Hepatocyte (in vitro differentiated cells): ENCODE measurements around the gene OR10G3. TPM values are rescaled to one million over a fixed set of nuclear protein-coding genes. Genes with fewer than 3 reads are reported as not detected.

ENCODE experiments used
- DNase-seq: peaks from one replicate; pipeline ENCODE4 v3.0.0-alpha.2; 2016; ENCODE audit warnings: low spot score
- H2AFZ ChIP-seq: fragments of 200-600 bp; sonication (generic); 2 replicates; pipeline ENCODE4 v1.6.0; 2016; ENCODE audit warnings: antibody characterized with exemption, mild to moderate bottlenecking
- H3K27ac ChIP-seq: fragments of 200-600 bp; sonication (generic); 2 replicates; pipeline ENCODE4 v1.5.1; 2016; ENCODE audit warnings: mild to moderate bottlenecking
- H3K27me3 ChIP-seq: fragments of 200-600 bp; sonication (generic); 2 replicates; pipeline ENCODE4 v1.6.1; 2016
- H3K36me3 ChIP-seq: fragments of 200-600 bp; sonication (generic); replicated peaks from 2 replicates; pipeline ENCODE4 v1.5.1; 2016; ENCODE audit warnings: low read depth; ENCODE audit not compliant: insufficient read depth
- H3K4me1 ChIP-seq: fragments of 200-600 bp; sonication (generic); 2 replicates; pipeline ENCODE4 v1.5.1; 2016; ENCODE audit warnings: mild to moderate bottlenecking, moderate library complexity; ENCODE audit not compliant: insufficient read depth
- H3K4me2 ChIP-seq: fragments of 200-600 bp; sonication (generic); 2 replicates; pipeline ENCODE4 v1.6.0; 2016
- H3K4me3 ChIP-seq: fragments of 200-600 bp; sonication (generic); 2 replicates; pipeline ENCODE4 v1.5.1; 2016; ENCODE audit warnings: mild to moderate bottlenecking
- H3K79me2 ChIP-seq: fragments of 200-600 bp; sonication (generic); 2 replicates; pipeline ENCODE4 v1.6.0; 2017; ENCODE audit warnings: mild to moderate bottlenecking
- H3K9me2 ChIP-seq: fragments of 200-600 bp; sonication (generic); replicated peaks from 2 replicates; pipeline ENCODE4 v1.6.0; 2017; ENCODE audit warnings: mild to moderate bottlenecking; ENCODE audit not compliant: insufficient read depth
- H3K9me3 ChIP-seq: fragments of 200-600 bp; sonication (generic); 2 replicates; pipeline ENCODE4 v1.5.1; 2016; ENCODE audit warnings: low read depth, mild to moderate bottlenecking
- H4K20me1 ChIP-seq: fragments of 200-600 bp; sonication (generic); 2 replicates; pipeline ENCODE4 v1.6.0; 2016; ENCODE audit warnings: mild to moderate bottlenecking; ENCODE audit not compliant: insufficient read depth, poor library complexity, severe bottlenecking
- EZH2 ChIP-seq: fragments of 200-600 bp; sonication (generic); IDR thresholded peaks from 2 replicates; pipeline ENCODE4 v1.6.1; 2016; ENCODE audit warnings: antibody characterized with exemption, mild to moderate bottlenecking, borderline replicate concordance
- EZH2phosphoT487 ChIP-seq: fragments of 200-600 bp; sonication (generic); IDR thresholded peaks from one replicate; pipeline ENCODE4 v1.6.1; 2018; ENCODE audit warnings: antibody characterized with exemption, mild to moderate bottlenecking, low read depth, moderate library complexity; ENCODE audit not compliant: unreplicated experiment, severe bottlenecking
- WGBS: methylation state at CpG from one replicate; pipeline ENCODE4 v1.1.6; 2016; ENCODE audit warnings: low lambda C conversion rate; ENCODE audit errors: missing lambda C conversion rate; 5-methylcytosine and 5-hydroxymethylcytosine counted together
- polyA plus RNA-seq: library from polyadenylated mRNA; unstranded; fragments of >200 nt; fragmentation: Nextera tagmentation; extraction: Ambion mirVana; gene quantifications from 2 replicates; pipeline ENCODE4 v1.2.1, GENCODE V29; 2016
- total RNA-seq: library from RNA; depleted of rRNA; stranded (reverse); fragments of >200 nt; gene quantifications from 2 replicates; pipeline ENCODE4 v1.2.3, GENCODE V29; 2014
- TF ChIP-seq, protein P1 (sequence below): fragments of 200-600 bp; sonication (generic); IDR thresholded peaks from 2 replicates; pipeline ENCODE4 v1.5.1; 2016; ENCODE audit warnings: antibody characterized with exemption, mild to moderate bottlenecking; ENCODE audit not compliant: poor library complexity

The OR10G3 gene
- total and polyA plus RNA-seq, 2 experiments from 2014 or later: not detected

DNA sequence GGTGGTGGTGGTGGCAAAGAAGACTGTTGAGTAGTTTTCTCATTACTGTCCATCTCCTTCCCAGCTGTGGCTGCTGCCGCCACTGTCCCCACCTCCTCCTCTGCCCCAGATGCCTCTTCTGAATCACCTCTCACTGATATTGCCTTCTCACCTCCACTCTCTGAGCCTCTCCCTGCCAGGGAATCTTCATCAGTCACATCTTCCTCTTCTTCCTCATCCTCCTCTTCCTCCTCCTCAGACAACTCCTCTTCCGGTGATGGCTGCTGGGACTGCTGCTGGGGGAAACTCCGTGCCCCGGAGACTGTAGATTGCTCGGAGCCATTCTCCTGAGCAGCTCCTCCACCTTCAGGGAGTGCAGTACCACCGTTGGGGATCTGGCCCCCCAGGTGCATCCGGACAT lies 56.7 kb downstream of the OR10G3 start:
- no peak overlapping the region for H3K4me2 ChIP-seq
- no peaks in the 10 kb centered on the region for H3K9me2 ChIP-seq
- H3K9me3 ChIP-seq: no peaks in the 10 kb centered on the region
- no peak overlapping the region for H2AFZ ChIP-seq
- no peak for DNase-seq
- H3K27me3 ChIP-seq: no peaks in the 10 kb centered on the region
- no peaks in the 10 kb centered on the region for H4K20me1 ChIP-seq
- H3K79me2 ChIP-seq: peaks cover 5% of the 10 kb centered on the region
- no peak overlapping the region for H3K27ac ChIP-seq
- TF ChIP-seq EZH2phosphoT487: no peak
- 89% methylated on average over 7 of the region's 7 CpGs for WGBS
- peaks cover 7% of the 10 kb centered on the region for H3K4me1 ChIP-seq
- H3K4me3 ChIP-seq: no peak overlapping the region
- H3K36me3 ChIP-seq: no peaks in the 10 kb centered on the region

DNA sequence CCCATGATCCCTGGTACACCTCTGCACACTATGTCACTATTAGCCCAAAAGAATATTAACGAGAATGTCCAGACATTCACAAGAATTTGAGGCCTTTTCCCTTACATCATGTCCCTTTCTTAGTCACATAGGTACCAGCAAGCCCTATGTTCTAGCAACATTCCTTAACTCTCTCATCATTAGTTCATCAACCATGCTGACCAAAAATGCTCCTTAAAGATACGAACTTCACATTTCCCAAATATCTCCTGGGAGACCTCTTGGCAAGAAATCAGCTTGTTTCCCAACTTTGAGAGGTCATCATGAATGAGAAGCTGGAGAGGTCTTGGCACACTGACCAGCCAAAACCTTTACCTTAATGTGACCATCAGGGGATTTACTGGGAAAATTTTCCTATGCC lies 58.4 kb downstream of the OR10G3 start:
- Histone ChIP-seq H4K20me1 (no peaks in the 10 kb centered on the region), H3K79me2 (peaks cover 5% of the 10 kb centered on the region), H3K4me2 (no peak overlapping the region), H3K36me3 (no peaks in the 10 kb centered on the region), H3K27me3 (no peaks in the 10 kb centered on the region), H3K4me1 (peaks cover under 1% of the 10 kb centered on the region), H2AFZ (no peak overlapping the region), H3K27ac (no peak overlapping the region), H3K9me2 (no peaks in the 10 kb centered on the region), H3K4me3 (no peak overlapping the region), H3K9me3 (no peaks in the 10 kb centered on the region)
- 96% methylated on average over 2 of the region's 2 CpGs for WGBS
- TF ChIP-seq EZH2phosphoT487 (no peak), EZH2 (no peak)
- TF ChIP-seq, protein P1, sequence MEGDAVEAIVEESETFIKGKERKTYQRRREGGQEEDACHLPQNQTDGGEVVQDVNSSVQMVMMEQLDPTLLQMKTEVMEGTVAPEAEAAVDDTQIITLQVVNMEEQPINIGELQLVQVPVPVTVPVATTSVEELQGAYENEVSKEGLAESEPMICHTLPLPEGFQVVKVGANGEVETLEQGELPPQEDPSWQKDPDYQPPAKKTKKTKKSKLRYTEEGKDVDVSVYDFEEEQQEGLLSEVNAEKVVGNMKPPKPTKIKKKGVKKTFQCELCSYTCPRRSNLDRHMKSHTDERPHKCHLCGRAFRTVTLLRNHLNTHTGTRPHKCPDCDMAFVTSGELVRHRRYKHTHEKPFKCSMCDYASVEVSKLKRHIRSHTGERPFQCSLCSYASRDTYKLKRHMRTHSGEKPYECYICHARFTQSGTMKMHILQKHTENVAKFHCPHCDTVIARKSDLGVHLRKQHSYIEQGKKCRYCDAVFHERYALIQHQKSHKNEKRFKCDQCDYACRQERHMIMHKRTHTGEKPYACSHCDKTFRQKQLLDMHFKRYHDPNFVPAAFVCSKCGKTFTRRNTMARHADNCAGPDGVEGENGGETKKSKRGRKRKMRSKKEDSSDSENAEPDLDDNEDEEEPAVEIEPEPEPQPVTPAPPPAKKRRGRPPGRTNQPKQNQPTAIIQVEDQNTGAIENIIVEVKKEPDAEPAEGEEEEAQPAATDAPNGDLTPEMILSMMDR: no peak
- no peak for DNase-seq

GRCh38 chr14:21520767-21521166 lies 59.1 kb downstream of the OR10G3 start:
- H3K4me3 ChIP-seq: no peak overlapping the region
- TF ChIP-seq EZH2 (no peak), EZH2phosphoT487 (no peak)
- TF ChIP-seq, protein P1: no peak
- no peak for DNase-seq
- WGBS: 81% methylated on average over 1 of the region's 1 CpG
- no peaks in the 10 kb centered on the region for H3K9me3 ChIP-seq
- no peak overlapping the region for H3K27ac ChIP-seq
- no peaks in the 10 kb centered on the region for H3K9me2 ChIP-seq
- peaks cover 5% of the 10 kb centered on the region for H3K79me2 ChIP-seq
- no peaks in the 10 kb centered on the region for H3K36me3 ChIP-seq
- no peaks in the 10 kb centered on the region for H4K20me1 ChIP-seq
- H3K4me1 ChIP-seq: no peaks in the 10 kb centered on the region
- no peaks in the 10 kb centered on the region for H3K27me3 ChIP-seq
- H2AFZ ChIP-seq: no peak overlapping the region
- H3K4me2 ChIP-seq: no peak overlapping the region

GRCh38 chr14:21518725-21519124 lies 61.2 kb downstream of the OR10G3 start:
- Histone ChIP-seq H3K27me3 (no peaks in the 10 kb centered on the region), H3K4me1 (no peaks in the 10 kb centered on the region), H3K9me2 (no peaks in the 10 kb centered on the region), H3K4me2 (no peak overlapping the region), H3K36me3 (no peaks in the 10 kb centered on the region), H2AFZ (no peak overlapping the region), H3K4me3 (no peak overlapping the region), H4K20me1 (no peaks in the 10 kb centered on the region), H3K9me3 (no peaks in the 10 kb centered on the region), H3K79me2 (no peaks in the 10 kb centered on the region), H3K27ac (no peak overlapping the region)
- DNase-seq: no peak
- TF ChIP-seq EZH2 (no peak), EZH2phosphoT487 (no peak)
- TF ChIP-seq, protein P1: no peak
- WGBS: 83% methylated on average over 2 of the region's 2 CpGs

Other genes with a start within 250 kb of the OR10G3 start
- gene SUPT16H, start 196.1 kb downstream of the OR10G3 start, total RNA-seq: 58.1 and 62.8 TPM in 2 replicates
- 44.2 and 54.6 TPM in 2 replicates for gene SUPT16H, start 196.1 kb downstream of the OR10G3 start, polyA plus RNA-seq
- gene CHD8, start 124.0 kb downstream of the OR10G3 start, total RNA-seq: 41.8 and 50.9 TPM in 2 replicates
- gene CHD8, start 124.0 kb downstream of the OR10G3 start, polyA plus RNA-seq: 22.1 and 24.1 TPM in 2 replicates
- gene RAB2B, start 103.1 kb downstream of the OR10G3 start, total RNA-seq: 20.7 and 23.4 TPM in 2 replicates
- 12.8 and 14.7 TPM in 2 replicates for gene RAB2B, start 103.1 kb downstream of the OR10G3 start, polyA plus RNA-seq
- 51.9 and 55.5 TPM in 2 replicates for gene TOX4, start 102.9 kb downstream of the OR10G3 start, total RNA-seq
- 42.5 and 50.8 TPM in 2 replicates for gene TOX4, start 102.9 kb downstream of the OR10G3 start, polyA plus RNA-seq
- 31.9 and 44.1 TPM in 2 replicates for gene METTL3, start 68.7 kb downstream of the OR10G3 start, total RNA-seq
- gene METTL3, start 68.7 kb downstream of the OR10G3 start, polyA plus RNA-seq: 31.9 and 39.0 TPM in 2 replicates
- gene SALL2, start 53.7 kb downstream of the OR10G3 start, total RNA-seq: 9.6 and 11.8 TPM in 2 replicates
- 9.5 and 10.9 TPM in 2 replicates for gene SALL2, start 53.7 kb downstream of the OR10G3 start, polyA plus RNA-seq
- gene OR10G2, start 54.9 kb upstream of the OR10G3 start, total RNA-seq: not detected in 2 replicates
- not detected in 2 replicates for gene OR10G2, start 54.9 kb upstream of the OR10G3 start, polyA plus RNA-seq
- not detected in 2 replicates for gene OR4E2, start 73.8 kb upstream of the OR10G3 start, total RNA-seq
- not detected in 2 replicates for gene OR4E2, start 73.8 kb upstream of the OR10G3 start, polyA plus RNA-seq
- 0.03 and 0.44 TPM in 2 replicates for gene OR4E1, start 93.7 kb upstream of the OR10G3 start, total RNA-seq
- gene OR4E1, start 93.7 kb upstream of the OR10G3 start, polyA plus RNA-seq: not detected in 2 replicates